ENCODE data around the gene ATP8A2. TPM values are rescaled to one million over a fixed set of nuclear protein-coding genes. Genes with fewer than 3 reads are reported as not detected.
A peak's percentile ranks its signal among the peaks of the same experiment; 100 is the strongest.

Gene ATP8A2
- total RNA-seq, 4 donors from 2014 or later: 0.18 to 11.6 (median 1.8) TPM

DNA sequence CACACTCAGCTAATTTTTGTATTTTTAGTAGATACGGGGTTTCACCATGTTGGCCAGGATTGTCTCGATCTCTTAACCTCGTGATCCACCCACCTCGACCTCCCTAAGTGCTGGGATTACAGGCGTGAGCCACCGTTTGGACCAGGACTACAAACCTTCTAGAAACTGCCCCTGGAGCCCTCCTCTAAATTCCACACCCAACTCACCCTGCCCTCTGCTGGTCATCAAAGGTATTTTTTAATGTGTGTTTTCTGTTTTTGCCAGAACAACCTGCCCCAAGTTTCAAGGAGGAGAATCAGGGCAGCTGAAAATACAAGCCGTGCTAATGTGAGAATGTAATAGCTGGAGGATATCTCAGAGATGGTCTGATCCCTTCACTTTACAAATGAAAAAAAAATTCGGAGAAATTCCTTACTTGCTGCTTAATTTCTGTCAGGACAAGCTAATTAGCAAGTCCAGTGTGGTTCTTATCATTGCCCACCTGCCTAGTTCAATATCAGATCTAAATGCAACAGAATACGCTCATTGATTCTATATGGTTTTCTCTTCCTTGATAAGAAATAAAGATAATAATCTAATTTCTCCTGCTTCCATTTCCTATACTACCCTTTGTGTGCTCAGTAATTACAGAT, 4.1 kb downstream of the ATP8A2 start:
- TF ChIP-seq POLR2A (IDR thresholded peaks at IDR 0.05): no peak
- TF ChIP-seq, protein P1, sequence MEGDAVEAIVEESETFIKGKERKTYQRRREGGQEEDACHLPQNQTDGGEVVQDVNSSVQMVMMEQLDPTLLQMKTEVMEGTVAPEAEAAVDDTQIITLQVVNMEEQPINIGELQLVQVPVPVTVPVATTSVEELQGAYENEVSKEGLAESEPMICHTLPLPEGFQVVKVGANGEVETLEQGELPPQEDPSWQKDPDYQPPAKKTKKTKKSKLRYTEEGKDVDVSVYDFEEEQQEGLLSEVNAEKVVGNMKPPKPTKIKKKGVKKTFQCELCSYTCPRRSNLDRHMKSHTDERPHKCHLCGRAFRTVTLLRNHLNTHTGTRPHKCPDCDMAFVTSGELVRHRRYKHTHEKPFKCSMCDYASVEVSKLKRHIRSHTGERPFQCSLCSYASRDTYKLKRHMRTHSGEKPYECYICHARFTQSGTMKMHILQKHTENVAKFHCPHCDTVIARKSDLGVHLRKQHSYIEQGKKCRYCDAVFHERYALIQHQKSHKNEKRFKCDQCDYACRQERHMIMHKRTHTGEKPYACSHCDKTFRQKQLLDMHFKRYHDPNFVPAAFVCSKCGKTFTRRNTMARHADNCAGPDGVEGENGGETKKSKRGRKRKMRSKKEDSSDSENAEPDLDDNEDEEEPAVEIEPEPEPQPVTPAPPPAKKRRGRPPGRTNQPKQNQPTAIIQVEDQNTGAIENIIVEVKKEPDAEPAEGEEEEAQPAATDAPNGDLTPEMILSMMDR (IDR thresholded peaks at IDR 0.05): peak; percentile 15 to 60 (median 55)
- Histone ChIP-seq H3K27me3 (peaks cover 0 to 8% of the 10 kb centered on the region in 2 donors), H3K36me3 (no peaks in the 10 kb centered on the region), H3K4me1 (peaks cover 0 to 7% (median 3%) of the 10 kb centered on the region in 4 donors), H3K9me3 (no peaks in the 10 kb centered on the region), H3K27ac (no peak overlapping the region), H3K4me3 (no peak overlapping the region)
- peak in 1 of 3 donors; percentile 56 for DNase-seq

DNA sequence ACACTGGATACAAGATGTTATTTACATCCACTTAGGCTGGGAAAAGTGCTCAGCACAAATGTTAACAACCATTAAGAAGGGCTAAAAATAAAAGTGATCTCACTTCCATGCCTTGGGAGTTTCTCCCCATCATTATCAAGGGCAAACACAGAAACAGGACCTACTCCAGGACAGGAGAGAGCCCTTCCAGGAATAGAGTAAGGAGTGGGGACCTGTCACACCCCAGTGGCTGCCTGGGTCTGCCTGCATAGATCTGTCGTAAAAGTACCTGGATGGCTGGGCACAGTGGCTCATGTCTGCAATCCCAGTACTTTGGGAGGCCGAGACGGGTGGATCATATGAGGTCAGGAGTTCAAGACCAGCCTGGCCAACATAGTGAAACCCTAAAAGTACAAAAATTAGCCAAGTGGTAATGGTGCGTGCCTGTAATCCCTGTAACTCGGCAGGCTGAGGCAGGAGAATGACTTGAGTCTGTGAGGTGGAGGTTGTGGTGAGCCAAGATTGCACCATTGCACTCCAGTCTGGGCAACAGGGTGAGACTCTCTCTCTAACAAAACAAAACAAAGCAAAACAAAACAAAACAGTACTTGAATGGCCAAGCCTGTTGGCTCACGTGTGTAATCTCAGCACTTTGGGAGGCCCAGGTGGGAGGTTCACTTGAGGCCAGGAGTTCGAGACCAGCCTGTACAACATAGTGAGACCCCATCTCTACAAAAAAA, 5.6 kb downstream of the ATP8A2 start:
- Histone ChIP-seq H3K27ac (no peak overlapping the region), H3K36me3 (no peaks in the 10 kb centered on the region), H3K9me3 (no peaks in the 10 kb centered on the region), H3K4me3 (no peak overlapping the region), H3K27me3 (peaks cover 0 to 3% of the 10 kb centered on the region in 2 donors), H3K4me1 (peaks cover 0 to 1% (median under 1%) of the 10 kb centered on the region in 4 donors)
- TF ChIP-seq POLR2A (IDR thresholded peaks at IDR 0.05): no peak
- TF ChIP-seq, protein P1 (IDR thresholded peaks at IDR 0.05): no peak
- DNase-seq: no peak

DNA sequence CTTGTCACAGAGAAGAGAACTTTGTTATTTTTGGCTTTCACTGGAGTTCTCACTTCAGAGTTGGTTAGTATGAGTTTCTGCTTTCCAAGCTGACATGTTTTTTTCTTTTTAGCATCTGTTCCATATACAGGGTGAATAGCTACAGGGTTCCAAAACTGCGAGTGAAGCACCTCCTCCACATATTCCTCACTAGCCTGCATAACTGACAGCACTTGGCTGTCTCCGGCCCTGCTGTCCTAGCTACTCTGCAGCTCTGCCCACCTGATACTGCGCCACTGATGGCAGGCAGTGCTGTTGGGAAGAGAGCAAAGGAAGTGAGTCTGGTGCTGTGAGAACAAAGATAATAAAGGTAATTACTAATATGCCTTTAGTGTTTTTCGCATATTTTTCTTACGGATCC, 6.8 kb downstream of the ATP8A2 start:
- Histone ChIP-seq H3K4me3 (no peak overlapping the region), H3K9me3 (no peaks in the 10 kb centered on the region), H3K27me3 (no peaks in the 10 kb centered on the region), H3K36me3 (no peaks in the 10 kb centered on the region), H3K27ac (no peak overlapping the region), H3K4me1 (no peaks in the 10 kb centered on the region)
- TF ChIP-seq, protein P1 (IDR thresholded peaks at IDR 0.05): no peak
- no peak for DNase-seq

DNA sequence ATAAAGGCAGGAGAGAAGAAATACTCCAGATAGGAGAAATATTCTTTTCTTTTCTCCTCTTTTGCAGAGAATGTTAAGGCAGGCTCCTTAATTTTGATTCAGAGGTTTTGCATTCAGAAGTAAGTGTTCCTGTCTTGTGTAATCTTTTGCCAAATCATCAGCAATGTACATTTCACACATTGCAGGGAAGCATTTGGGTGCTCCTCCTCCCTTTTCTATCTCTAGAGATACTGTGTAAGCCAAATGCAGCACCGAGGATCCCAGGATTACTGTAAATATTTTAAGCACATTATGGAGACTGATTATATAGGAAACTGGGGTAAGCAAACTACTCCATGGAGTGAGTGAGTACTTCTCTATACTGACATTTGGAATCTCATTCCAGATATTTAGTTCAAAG, 7.2 kb downstream of the ATP8A2 start:
- no peaks in the 10 kb centered on the region for H3K4me1 ChIP-seq
- H3K27ac ChIP-seq: no peak overlapping the region
- H3K27me3 ChIP-seq: no peaks in the 10 kb centered on the region
- TF ChIP-seq, protein P1 (IDR thresholded peaks at IDR 0.05): no peak
- no peak for TF ChIP-seq POLR2A (IDR thresholded peaks at IDR 0.05)
- no peaks in the 10 kb centered on the region for H3K9me3 ChIP-seq
- no peaks in the 10 kb centered on the region for H3K36me3 ChIP-seq
- H3K4me3 ChIP-seq: no peak overlapping the region
- no peak for DNase-seq

DNA sequence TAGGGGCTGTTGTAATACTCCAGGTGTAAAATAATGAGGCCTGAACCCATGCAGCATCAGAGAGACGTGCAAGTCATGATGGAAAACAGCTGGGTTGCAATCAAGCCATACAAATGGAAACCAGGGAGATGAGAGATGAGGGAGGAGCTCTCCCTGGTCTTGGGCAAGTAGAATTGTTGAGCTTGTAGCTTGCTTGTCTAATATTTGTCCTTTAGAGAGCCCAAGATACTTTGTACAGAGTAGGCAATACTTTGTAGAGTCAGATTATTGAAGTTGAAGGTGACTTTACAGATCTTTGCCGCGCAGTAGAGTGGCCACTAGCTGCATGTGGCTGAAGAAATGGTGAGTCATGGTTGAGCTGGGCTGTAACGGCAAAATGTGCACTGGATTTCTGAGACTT, 8.3 kb downstream of the ATP8A2 start:
- no peak for TF ChIP-seq POLR2A (IDR thresholded peaks at IDR 0.05)
- TF ChIP-seq, protein P1 (IDR thresholded peaks at IDR 0.05): no peak
- Histone ChIP-seq H3K36me3 (no peaks in the 10 kb centered on the region), H3K27me3 (no peaks in the 10 kb centered on the region), H3K4me1 (no peaks in the 10 kb centered on the region), H3K27ac (no peak overlapping the region), H3K9me3 (no peaks in the 10 kb centered on the region), H3K4me3 (no peak overlapping the region)
- no peak for DNase-seq
